HL-60 (cell line): ENCODE data around the gene MYO1D.

ENCODE experiments used
- GABPA ChIP-seq: IDR thresholded peaks from 2 replicates; pipeline ENCODE4 v1.6.1; 2012; ENCODE audit warnings: low read depth
- POLR2AphosphoS5 ChIP-seq: IDR thresholded peaks from 2 replicates; pipeline ENCODE4 v1.6.1; 2012; ENCODE audit warnings: low read depth
- SPI1 ChIP-seq: IDR thresholded peaks from 2 replicates; pipeline ENCODE4 v1.6.1; 2012; ENCODE audit warnings: low read depth, mild to moderate bottlenecking, borderline replicate concordance
- TF ChIP-seq, protein P1 (sequence below): IDR thresholded peaks from one replicate; pipeline ENCODE4 v1.5.1; 2011; ENCODE audit warnings: low read length, control low read depth, inconsistent platforms; ENCODE audit not compliant: insufficient read depth
- TF ChIP-seq, protein P2 (sequence below): IDR thresholded peaks from 2 replicates; pipeline ENCODE4 v1.6.1; 2012; ENCODE audit warnings: low read depth; ENCODE audit not compliant: insufficient replicate concordance

DNA sequence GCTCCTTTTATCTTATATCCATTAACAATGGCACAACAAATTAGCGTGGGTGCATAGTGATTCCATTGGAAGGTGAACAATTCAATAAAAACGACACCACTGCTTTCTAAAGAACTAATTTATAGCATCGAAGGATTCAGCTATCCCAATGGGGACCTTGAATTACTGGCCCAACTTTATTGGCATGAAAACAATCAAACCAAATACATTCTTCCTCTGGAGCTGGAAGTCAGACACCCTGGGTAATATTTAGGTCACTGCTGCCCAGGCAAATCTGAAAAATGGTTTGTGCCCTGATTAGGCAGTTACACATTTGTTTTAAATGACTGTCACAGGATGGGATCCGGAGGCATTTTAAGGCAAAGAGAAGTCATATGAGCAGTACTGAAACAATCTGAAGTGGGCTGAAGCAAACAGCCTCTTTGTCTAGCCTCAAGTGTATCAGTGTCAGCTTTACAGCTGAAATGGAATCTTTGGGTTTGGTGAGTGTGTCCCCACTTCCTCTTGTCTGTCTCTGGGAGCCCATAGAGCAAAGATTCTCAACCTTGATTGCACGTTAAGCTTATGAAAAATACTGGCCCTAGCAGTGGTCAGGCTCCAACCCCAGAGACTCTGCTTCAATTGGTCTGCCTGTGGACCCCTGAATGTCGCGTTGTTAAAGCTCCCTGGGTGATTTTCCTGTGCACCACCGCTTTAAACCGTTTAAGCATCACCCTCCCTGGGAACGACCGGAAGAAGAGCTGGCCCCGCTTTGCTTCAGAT, 359.8 kb downstream of the MYO1D start:
- TF ChIP-seq, protein P1, sequence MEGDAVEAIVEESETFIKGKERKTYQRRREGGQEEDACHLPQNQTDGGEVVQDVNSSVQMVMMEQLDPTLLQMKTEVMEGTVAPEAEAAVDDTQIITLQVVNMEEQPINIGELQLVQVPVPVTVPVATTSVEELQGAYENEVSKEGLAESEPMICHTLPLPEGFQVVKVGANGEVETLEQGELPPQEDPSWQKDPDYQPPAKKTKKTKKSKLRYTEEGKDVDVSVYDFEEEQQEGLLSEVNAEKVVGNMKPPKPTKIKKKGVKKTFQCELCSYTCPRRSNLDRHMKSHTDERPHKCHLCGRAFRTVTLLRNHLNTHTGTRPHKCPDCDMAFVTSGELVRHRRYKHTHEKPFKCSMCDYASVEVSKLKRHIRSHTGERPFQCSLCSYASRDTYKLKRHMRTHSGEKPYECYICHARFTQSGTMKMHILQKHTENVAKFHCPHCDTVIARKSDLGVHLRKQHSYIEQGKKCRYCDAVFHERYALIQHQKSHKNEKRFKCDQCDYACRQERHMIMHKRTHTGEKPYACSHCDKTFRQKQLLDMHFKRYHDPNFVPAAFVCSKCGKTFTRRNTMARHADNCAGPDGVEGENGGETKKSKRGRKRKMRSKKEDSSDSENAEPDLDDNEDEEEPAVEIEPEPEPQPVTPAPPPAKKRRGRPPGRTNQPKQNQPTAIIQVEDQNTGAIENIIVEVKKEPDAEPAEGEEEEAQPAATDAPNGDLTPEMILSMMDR, result no peak
- TF ChIP-seq POLR2AphosphoS5, result no peak
- TF ChIP-seq, protein P2, sequence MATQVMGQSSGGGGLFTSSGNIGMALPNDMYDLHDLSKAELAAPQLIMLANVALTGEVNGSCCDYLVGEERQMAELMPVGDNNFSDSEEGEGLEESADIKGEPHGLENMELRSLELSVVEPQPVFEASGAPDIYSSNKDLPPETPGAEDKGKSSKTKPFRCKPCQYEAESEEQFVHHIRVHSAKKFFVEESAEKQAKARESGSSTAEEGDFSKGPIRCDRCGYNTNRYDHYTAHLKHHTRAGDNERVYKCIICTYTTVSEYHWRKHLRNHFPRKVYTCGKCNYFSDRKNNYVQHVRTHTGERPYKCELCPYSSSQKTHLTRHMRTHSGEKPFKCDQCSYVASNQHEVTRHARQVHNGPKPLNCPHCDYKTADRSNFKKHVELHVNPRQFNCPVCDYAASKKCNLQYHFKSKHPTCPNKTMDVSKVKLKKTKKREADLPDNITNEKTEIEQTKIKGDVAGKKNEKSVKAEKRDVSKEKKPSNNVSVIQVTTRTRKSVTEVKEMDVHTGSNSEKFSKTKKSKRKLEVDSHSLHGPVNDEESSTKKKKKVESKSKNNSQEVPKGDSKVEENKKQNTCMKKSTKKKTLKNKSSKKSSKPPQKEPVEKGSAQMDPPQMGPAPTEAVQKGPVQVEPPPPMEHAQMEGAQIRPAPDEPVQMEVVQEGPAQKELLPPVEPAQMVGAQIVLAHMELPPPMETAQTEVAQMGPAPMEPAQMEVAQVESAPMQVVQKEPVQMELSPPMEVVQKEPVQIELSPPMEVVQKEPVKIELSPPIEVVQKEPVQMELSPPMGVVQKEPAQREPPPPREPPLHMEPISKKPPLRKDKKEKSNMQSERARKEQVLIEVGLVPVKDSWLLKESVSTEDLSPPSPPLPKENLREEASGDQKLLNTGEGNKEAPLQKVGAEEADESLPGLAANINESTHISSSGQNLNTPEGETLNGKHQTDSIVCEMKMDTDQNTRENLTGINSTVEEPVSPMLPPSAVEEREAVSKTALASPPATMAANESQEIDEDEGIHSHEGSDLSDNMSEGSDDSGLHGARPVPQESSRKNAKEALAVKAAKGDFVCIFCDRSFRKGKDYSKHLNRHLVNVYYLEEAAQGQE, result no peak
- TF ChIP-seq SPI1, result peak; percentile 41
- TF ChIP-seq GABPA, result no peak
